ENCODE measurements around the gene HTR3B.
"Not testable (repeated sequence)": the region's sequence is repeated elsewhere in the genome, so short reads cannot be mapped to it uniquely, and the experiment has no call there.

HTR3B gene

DNA sequence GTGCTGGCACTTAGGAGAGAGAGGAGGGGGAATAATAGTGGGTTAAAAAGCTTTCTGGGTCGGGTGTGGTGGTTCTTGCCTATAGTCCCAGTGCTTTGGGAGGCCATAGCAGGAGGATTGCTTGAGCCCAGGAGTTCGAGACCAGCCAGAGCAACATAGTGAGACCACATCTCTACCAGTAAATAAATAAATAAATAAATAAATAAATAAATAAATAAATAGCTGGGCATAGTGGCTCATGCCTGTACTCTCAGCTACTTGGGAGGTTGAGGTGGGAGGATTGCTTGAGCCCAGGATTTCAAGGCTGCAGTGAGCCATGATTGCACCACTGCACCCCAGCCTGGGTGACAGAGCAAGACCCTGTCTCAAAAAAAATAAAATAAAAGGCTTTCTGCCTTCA, 41.6 kb downstream of the HTR3B start:
- not testable (repeated sequence) for DNase-seq (ENCODE audit: low spot score)

DNA sequence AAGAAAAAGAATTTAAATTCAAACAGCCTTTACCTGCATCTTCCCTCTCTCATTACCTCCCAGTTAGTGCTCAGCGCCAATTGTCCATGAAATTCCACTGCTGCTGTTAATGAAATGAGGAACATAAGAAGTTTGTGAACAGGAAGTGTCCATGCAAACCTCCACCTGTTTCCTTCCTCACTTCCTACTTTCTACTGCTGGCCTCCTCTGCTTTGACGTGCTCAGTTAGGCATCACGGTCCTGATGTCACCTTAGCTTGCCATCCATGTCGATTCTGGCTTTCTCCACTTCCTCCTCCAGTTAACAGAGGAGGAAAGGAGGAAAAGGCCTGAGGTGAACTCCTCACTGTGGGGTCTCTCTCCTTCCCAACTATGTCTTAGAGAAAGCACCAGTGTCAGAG, 43.4 kb downstream of the HTR3B start:
- no peak for DNase-seq (ENCODE audit: low spot score)

DNA sequence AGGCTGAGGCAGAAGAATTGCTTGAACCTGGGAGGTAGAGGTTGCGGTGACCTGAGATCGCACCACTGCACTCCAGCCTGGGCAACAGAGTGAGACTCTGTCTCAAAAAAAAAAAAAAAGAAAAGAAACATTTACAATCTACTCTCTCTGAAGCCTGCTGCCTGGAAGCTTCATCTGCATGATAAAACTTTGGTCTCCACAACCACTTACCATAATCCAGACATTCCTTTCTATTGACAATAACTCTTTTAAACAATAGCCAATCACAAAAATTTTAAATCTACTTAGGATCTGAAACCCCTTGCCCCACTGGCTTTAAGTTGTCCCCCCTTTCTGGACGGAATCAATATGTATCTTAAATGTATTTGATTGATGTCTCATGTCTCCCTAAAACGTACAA, 45.3 kb downstream of the HTR3B start:
- no peak for DNase-seq (ENCODE audit: low spot score)

DNA sequence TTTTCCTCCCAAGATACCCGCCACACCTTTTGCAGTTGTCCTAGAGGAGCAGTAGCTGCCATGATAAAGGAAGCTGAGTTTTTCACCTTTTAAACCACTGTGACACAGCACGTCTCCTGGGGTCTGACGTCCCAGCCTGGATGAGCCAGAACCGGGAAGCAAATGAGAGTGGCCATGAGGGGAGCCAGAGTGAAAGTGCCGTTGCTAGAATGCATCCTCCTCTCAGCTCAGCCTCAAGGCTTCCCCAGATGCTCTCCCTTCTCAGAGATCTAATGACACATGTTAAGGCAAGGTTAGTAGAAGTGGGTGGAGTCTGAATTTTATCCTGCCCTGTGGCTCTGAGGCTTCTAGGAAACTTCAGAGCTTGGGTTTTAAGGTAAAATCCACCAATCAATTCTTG, 46.9 kb downstream of the HTR3B start:
- DNase-seq (ENCODE audit: low spot score) = no peak

DNA sequence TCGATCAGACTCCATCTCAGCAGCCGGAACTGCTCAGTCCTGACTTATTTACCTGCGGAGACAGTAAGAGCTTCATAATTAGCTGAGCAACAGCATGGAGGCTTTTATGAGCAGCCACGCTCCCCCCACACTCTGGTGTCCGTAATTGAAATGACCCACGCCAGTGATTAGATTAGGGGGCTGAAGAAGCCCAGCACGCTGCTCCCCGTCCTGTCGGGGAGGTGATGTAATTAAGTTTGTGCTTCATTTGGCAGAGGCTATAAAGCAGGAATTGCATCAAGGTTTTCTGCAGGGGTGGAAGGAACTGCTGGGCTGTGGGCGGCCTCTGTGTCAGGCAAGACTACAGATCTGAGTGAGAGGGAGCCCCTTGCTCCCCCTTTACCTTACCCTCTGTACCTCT, 47.5 kb downstream of the HTR3B start:
- DNase-seq (ENCODE audit: low spot score) = no peak

DNA sequence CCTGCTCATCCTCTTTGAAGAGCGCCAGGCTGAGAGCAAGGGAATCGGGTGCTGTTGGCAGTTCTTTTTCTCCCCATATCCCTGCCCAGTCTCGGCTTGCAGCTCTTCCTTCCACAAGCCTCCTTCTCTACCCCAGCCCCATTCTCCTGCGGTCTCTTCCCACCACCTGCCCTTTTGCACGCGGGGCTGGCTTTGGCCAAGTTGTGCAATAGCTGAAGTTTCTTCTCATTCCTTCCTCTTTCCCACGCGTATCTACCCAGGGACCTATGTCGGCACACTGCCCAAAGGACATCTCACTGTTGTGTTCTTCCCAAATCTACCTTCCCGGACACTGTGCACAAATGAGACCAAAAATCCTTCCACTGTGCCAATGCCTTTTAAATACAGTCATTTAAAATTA, 48.0 kb downstream of the HTR3B start:
- DNase-seq (ENCODE audit: low spot score) = no peak

DNA sequence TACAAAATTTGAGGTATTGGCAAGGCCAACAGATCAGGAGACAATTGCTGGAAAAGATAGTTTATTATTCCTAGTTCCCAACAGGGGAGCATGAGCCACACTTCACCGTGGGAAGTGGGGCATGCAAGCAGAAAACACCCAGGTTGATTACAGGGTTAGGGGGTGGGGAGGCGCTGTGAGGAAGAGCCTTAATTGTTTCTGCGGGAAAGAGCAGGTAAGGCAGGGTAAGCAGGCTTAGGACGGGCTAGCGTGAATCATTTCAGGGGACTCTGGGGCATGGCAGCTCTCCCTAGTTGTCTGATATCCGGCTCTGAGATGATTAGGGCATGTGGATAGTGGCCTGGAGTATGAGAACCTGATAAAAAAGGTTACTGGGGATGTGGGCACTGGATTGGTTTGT, 49.6 kb downstream of the HTR3B start:
- DNase-seq (ENCODE audit: low spot score) = no peak

DNA sequence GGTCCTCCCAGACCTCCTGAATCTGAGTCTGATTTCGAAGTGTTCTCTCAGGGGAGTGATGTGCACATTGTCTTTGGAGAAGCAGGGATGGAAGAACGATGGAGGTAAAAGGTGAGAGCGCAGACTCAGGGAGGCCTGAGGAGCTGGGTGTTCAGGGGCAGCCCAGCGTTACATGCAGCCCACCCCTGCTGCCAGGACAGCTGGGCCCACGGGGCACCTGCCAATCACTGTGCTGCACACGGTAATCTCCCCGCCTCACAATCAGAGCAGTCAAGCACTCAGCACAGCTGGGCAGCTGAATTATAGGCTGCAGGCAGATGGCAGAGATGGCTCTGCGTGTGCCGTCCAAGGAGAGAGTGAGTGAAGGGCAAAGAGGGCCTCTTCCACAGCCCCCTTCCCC, 52.4 kb downstream of the HTR3B start:
- DNase-seq (ENCODE audit: low spot score) = no peak

DNA sequence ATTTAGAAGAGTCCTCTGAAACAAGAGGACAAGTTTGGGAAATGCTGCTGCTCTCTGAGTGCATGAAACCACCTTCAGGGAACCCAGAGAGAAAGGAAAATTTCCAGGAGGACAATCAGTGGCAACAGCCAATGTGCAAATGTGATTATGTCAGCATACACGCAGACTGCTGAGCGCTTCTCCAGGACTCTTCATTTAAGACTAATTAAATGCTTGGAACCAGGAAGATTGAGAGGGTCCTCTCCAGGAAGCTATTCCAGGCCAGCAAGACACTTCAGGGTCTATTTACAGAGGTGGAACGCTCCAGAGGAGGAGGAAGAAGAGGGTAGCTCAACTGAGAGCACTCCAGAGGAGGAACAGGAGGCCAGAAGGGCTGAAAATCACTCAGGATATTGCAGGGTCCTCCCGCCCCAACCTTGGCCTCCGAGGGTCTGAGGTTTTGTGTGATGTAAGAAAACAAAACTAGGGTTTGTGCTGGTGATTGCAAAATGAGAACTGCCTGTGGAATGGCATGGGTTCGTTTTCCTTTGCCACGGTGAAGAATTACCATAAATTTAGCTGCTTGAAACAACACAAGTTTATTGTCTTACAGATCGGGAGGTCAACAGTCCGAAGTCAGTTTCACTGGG, 56.2 kb downstream of the HTR3B start:
- no peak for DNase-seq (ENCODE audit: low spot score)

DNA sequence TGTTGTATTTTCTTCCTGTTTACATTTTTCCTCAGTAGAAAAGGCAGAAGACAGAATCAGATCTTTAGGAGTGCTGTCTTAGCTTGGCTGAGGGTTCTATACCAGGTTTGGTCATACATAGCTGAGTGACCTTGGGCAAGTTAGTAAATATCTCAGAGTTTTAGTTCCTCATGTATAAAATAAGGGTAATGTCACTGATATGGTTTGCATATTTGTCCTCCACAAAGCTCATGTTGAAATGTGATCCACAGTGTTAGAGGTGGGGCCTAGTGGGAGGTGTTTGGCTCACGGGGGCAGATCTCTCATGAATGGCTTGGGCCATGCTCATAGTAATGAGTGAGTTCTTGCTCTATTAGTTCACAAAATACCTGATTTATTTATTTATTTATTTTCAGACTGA, 62.8 kb downstream of the HTR3B start:
- no peak for DNase-seq (ENCODE audit: low spot score)

DNA sequence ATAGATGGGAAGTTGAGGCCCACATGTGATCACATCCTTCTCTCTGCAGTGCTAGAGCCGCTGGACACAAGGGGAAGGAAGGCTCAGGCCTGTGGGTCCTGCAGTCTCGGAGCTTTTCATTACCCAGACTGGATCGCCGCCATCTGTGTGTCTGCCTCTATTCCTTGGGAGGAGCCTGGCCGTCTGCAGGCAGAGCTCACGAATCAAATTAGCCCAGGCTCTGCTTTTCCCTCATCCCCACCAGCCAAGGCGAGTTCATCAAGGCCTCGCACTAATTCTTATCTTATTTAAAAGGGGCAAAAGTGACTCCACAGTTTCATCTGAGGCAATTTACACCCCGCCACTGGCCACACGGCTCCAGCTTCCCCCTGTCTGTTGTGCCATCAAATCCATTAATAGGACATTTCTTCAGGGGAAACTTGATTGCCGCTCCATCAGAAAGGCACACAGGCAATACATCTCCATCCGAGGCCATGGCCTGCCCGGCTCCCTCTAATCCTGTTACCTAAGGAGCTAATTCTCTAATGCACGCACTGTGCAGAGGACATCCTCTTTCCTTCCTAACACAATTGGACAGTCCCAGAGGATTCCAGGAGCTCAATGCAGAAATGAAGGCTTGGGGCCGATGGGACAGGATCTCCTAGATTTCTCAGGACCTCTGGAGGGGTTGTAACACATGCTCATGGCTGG, 67.1 kb downstream of the HTR3B start:
- no peak for DNase-seq (ENCODE audit: low spot score)

DNA sequence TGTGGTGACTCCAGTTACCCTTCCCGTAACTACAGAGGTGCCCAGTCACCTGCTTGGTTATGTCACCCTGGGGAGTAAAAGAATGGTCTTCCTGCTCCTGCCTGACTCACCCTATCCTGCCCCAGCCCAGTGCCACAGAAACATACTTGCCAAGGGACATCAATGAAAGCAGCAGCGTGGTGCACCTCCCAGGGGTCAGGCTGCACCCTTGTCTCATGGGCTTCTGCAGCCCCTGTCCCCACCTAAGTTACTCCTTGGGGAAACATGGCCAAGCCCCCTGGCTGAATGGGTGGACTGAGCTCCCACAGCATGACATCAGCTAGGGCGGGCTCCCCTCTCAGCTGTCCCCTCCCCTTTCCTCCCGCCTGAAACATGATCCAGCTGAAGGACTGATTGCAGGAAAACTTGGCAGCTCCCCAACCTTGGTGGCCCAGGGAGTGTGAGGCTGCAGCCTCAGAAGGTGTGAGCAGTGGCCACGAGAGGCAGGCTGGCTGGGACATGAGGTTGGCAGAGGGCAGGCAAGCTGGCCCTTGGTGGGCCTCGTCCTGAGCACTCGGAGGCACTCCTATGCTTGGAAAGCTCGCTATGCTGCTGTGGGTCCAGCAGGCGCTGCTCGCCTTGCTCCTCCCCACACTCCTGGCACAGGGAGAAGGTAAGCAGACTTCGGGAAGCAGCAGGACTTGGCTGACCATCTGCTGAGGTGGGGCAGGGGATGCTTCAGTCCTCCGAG, 70.3 kb downstream of the HTR3B start, which contains the start of gene HTR3A:
Gene HTR3A (plus strand): TSS at position 368 of the 730 bp plus-strand sequence. CDS start 218 bp downstream, at position 586.
- peak; percentile 78 for DNase-seq (ENCODE audit: low spot score)

DNA sequence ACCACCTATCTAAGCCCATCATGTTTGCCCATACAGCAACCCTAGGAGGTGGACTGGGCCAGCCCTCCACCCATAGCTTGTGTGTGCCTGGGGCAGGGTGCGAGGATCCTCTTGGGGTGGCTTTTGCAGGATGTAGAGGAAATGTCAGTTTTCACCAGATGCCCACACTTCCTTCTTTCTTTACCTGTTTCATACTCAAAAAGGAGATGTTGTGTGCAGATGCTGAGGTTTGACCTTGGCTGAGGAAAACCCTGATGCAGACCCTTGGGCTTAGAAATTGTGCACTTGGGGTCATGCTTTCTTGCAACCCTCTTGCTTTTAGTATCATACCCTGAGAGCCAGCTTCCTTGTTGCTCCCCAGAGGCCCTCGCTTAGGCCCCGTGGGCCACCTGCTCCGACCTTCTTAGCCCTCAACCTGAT, 72.5 kb downstream of the HTR3B start:
- no peak for DNase-seq (ENCODE audit: low spot score)

DNA sequence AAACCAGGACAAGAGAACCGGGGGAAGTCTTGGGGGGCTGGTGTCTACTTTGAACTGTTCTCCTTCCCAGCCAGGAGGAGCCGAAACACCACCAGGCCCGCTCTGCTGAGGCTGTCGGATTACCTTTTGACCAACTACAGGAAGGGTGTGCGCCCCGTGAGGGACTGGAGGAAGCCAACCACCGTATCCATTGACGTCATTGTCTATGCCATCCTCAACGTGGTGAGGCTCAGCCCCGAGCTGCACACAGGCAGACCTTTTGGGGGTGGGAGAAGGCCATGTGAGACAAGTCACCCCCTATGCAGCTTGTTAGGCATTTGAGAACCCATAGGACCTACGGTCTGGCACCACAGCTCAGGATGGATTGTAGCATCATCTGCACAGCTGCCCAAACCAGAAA, 73.1 kb downstream of the HTR3B start:
- no peak for DNase-seq (ENCODE audit: low spot score)

DNA sequence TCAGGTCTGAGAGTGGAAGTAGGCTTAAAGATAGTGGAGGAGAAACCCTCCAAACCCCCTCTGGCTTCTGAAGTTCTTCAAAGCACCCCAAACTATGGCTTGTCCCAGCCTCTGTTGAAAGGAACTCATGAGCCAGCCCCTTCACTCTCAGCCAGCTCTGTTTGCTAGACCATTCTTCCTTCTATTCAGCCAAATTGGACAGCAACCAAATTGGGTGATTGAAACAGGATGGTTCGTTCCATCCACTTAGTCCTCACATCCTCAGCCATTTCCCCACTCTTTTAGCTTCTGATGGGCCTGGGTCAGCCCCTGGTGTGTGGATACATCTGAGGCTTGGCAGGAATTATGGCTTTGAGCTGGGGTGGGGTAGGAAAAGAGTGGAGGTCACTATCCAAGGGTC, 74.8 kb downstream of the HTR3B start:
- no peak for DNase-seq (ENCODE audit: low spot score)

DNA sequence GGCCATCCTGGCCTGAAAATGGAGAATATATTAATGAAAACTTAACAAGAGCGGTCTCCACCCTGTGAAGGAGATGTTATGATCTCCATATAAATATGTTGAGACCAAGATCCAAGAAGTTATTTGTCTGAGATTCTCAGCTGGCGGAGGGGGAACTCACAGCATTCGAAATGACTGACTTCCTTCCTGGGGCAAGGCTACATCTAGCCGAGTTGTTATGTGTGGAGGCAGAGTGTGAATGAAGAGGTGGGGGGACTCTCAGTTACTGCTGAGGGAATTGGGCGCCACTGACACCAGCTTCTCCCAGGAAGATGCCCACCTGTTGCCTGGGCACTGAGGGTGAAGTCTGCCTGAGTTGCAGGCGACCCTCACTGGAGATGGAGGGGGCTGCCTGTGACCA, 76.2 kb downstream of the HTR3B start:
- DNase-seq (ENCODE audit: low spot score) = no peak

DNA sequence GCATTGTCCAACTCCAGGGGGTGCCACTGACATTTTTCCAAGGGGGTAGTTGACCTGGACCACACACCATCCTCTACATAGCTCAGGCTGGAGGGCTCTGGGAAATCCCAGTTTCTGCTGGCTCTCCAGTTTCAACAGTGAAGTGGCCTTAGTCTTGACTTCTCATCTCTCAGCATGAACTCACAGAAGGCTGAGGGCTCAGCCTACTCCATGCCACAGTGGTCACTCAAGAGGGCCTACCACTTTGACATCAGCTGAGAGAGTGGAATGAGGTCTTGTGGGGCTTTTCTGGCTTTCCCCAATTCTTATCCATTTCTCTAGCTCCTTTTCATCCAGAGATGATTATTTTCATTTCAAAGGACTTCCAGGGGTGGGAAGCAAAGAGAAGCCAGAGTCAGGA, 77.7 kb downstream of the HTR3B start:
- no peak for DNase-seq (ENCODE audit: low spot score)

DNA sequence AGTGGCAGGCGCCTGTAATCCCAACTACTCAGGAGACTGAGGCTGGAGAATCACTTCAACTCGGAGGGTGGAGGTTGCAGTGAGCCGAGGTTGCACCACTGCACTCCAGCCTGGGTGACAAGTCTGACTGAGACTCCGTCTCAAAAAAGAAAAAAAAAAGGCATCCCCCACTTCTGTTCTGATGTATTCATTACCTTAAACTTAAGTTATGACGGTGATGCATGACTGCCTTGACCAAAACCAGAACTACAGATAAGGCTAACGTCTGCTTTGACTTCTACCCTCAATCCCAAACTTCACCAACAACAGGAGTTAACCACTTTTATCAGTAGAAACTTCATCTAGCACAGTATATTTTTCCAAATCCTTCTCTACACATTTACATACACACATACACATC, 80.2 kb downstream of the HTR3B start:
- no peak for DNase-seq (ENCODE audit: low spot score)

DNA sequence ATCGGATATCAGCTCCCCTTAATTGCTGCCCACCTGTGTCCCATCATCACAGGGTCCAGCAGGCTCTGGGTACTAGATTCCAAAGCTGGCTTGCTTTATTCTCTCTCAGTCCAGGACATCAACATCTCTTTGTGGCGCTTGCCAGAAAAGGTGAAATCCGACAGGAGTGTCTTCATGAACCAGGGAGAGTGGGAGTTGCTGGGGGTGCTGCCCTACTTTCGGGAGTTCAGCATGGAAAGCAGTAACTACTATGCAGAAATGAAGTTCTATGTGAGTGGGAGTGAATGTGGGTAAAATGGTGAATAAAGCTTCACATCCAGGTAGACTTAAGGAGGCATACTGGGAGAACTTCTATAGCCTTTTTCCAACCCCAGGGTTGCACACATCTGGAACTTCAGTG, 81.3 kb downstream of the HTR3B start:
- no peak for DNase-seq (ENCODE audit: low spot score)

DNA sequence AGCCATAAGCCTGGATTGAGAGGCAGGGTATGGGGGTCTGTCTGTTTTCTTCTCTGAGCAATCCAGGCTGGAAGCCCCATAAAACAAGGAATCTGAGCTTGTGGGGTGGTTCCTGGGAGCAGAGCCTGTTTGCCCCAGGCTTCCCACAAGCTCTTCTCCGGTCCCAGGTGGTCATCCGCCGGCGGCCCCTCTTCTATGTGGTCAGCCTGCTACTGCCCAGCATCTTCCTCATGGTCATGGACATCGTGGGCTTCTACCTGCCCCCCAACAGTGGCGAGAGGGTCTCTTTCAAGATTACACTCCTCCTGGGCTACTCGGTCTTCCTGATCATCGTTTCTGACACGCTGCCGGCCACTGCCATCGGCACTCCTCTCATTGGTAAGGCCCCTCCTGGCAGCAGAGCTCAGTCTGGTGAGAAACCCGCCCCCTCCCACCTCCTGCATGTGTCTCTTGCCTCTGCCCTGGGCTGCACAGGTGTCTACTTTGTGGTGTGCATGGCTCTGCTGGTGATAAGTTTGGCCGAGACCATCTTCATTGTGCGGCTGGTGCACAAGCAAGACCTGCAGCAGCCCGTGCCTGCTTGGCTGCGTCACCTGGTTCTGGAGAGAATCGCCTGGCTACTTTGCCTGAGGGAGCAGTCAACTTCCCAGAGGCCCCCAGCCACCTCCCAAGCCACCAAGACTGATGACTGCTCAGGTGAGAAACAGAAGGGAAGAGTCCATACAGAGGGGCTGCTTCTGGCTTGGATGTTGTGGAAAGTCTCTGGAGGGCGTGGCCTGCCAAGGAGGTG, 82.0 kb downstream of the HTR3B start:
- no peak for DNase-seq (ENCODE audit: low spot score)

DNA sequence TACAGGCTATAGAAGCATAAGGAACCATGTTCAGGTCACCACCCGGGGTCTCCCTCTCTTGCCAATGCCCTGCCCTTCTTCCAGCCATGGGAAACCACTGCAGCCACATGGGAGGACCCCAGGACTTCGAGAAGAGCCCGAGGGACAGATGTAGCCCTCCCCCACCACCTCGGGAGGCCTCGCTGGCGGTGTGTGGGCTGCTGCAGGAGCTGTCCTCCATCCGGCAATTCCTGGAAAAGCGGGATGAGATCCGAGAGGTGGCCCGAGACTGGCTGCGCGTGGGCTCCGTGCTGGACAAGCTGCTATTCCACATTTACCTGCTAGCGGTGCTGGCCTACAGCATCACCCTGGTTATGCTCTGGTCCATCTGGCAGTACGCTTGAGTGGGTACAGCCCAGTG, 84.8 kb downstream of the HTR3B start:
- no peak for DNase-seq (ENCODE audit: low spot score)

DNA sequence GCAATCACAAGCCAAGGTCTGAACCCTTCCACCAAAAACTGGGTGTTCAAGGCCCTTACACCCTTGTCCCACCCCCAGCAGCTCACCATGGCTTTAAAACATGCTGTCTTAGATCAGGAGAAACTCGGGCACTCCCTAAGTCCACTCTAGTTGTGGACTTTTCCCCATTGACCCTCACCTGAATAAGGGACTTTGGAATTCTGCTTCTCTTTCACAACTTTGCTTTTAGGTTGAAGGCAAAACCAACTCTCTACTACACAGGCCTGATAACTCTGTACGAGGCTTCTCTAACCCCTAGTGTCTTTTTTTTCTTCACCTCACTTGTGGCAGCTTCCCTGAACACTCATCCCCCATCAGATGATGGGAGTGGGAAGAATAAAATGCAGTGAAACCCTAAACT, 85.3 kb downstream of the HTR3B start:
- no peak for DNase-seq (ENCODE audit: low spot score)

DNA sequence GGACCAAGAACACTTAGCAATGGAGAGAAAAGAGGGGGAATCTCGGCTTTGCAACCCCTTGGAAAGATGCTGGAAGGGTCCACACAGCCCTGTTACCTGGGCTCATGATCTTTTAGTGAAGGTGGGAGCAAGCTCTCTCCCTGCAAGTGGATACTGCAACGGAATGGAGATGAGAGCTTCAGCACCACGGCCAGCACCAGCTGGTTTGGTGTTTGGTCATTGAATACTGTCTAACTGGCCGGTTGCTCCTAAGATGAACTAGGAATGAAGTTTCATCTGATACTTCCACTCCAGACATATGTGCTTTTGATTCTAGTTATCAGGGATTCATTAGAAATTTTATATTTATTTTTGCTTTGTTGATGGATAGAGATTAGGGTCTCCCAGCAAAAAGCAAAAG, 86.6 kb downstream of the HTR3B start:
- peak; percentile 84 for DNase-seq (ENCODE audit: low spot score)

Measured in iPS-NIHi11 (cell line).